Forelimb muscle (tissue), 1 donor: ENCODE measurements around the gene IGF2BP1. TPM values are rescaled to one million over a fixed set of nuclear protein-coding genes. Genes with fewer than 3 reads are reported as not detected.
"Not testable (repeated sequence)": the region's sequence is repeated elsewhere in the genome, so short reads cannot be mapped to it uniquely, and the experiment has no call there.

Experiments
- DNase-seq: peaks from one replicate; pipeline ENCODE4 v3.0.0-alpha.2; 2013; ENCODE audit warnings: low read depth
- polyA plus RNA-seq: library from polyadenylated mRNA; unstranded; fragments of 120-200 nt; gene quantifications from one replicate; pipeline ENCODE4 v1.2.1, GENCODE V29; 2013; ENCODE audit not compliant: insufficient read length

The IGF2BP1 gene
- polyA plus RNA-seq, 1 donor: 10.5 TPM

- DNase-seq: no peak
Measured at GRCh38 chr17:49018748-49019147, 21.6 kb downstream of the IGF2BP1 start.

GRCh38 chr17:49020609-49021008 is 23.4 kb downstream of the IGF2BP1 start:
- DNase-seq: no peak

GRCh38 chr17:49021095-49021767 is 24.0 kb downstream of the IGF2BP1 start:
- DNase-seq: no peak

- no peak for DNase-seq
Measured at GRCh38 chr17:49021768-49022103, 24.6 kb downstream of the IGF2BP1 start.

- DNase-seq: no peak
Measured at GRCh38 chr17:49022391-49022941, 25.3 kb downstream of the IGF2BP1 start.

- no peak for DNase-seq
Measured at GRCh38 chr17:49024523-49024922, 27.3 kb downstream of the IGF2BP1 start.

- not testable (repeated sequence) for DNase-seq
Measured at GRCh38 chr17:49026447-49026846, 29.3 kb downstream of the IGF2BP1 start.

- no peak for DNase-seq
Measured at GRCh38 chr17:49028271-49028670, 31.1 kb downstream of the IGF2BP1 start.

- no peak for DNase-seq
Measured at GRCh38 chr17:49029801-49030200, 32.6 kb downstream of the IGF2BP1 start.

- peak; percentile 43 for DNase-seq
Measured at GRCh38 chr17:49031965-49032928, 35.1 kb downstream of the IGF2BP1 start.

- no peak for DNase-seq
Measured at GRCh38 chr17:49035470-49036269, 38.5 kb downstream of the IGF2BP1 start.

GRCh38 chr17:49036270-49036626 is 39.1 kb downstream of the IGF2BP1 start:
- DNase-seq: no peak

GRCh38 chr17:49038138-49038537 is 41.0 kb downstream of the IGF2BP1 start:
- no peak for DNase-seq

- DNase-seq: no peak
Measured at GRCh38 chr17:49038544-49038943, 41.4 kb downstream of the IGF2BP1 start.

GRCh38 chr17:49039518-49039917 is 42.3 kb downstream of the IGF2BP1 start:
- DNase-seq: not testable (repeated sequence)

- DNase-seq: no peak
Measured at GRCh38 chr17:49041527-49041926, 44.3 kb downstream of the IGF2BP1 start.

GRCh38 chr17:49045376-49045775 is 48.2 kb downstream of the IGF2BP1 start:
- DNase-seq: no peak

GRCh38 chr17:49046912-49047311 is 49.7 kb downstream of the IGF2BP1 start:
- DNase-seq: no peak

GRCh38 chr17:49049265-49049664 is 52.1 kb downstream of the IGF2BP1 start:
- DNase-seq: no peak

GRCh38 chr17:49050611-49051010 is 53.4 kb downstream of the IGF2BP1 start:
- no peak for DNase-seq

- no peak for DNase-seq
Measured at GRCh38 chr17:49051269-49051668, 54.1 kb downstream of the IGF2BP1 start.
